Fibroblast of skin of back (primary cell): ENCODE data around the gene COPS8.

Experiments used
- DNase-seq: peaks from one replicate; pipeline ENCODE4 v3.0.0-alpha.2; 2013

COPS8 gene

DNA sequence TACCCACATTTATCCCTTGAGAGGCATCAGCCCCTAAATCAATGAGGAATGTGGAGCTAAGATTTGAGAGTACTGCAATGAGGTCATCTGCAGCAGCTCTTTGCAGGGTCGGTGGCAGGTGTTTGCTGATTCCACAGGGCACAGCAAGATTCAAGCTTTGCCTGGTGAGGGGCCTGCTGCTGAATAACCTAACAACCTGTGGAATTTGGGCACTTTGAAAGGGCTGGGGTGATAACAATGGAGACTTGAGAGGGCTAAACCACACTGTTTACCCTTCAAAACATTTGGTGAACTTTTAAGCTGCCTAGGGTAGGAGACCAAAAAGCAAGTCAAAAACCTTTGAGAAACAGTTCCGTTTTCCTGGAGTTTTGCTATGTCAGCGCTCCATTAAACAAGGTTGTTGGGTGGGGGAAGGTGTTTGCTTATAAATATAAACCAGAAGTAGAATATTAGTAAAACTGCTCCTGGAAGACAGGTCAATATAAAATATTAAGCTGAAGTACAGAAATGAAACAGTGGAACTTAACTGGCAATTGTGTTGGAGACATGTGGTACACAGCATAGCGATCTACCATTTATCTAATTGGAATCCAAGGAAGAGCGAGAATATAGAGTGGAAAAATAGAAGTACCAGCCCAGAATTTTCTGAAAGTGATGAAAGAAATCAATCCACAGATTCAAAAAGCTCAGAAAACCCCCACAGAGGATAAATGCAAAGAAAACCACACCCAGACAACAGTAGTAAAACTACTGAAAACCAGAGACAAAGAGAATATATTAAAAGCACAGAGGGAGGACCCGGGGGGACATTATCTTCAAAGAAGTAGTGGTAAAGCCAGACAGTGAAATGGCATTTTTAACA lies 15.7 kb downstream of the COPS8 start:
- no peak for DNase-seq

DNA sequence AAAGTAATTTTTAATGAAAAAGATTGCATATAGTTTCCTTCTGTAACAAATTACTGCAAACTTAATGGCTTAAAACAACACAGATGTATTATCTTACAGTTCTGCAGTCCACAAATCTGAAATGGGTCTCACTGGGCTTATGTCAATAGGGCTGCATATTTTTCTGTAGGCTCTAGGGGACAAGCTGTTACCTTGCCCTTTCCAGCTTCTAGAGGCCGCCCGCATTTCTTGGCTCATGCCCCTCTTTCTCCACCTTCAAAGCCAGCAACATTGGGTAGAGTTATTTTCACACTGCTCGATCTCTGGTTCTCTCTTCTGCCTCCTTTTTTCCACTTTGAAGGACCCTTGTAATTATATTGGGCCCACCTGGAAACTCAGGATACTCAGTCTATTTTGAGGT lies 16.7 kb downstream of the COPS8 start:
- no peak for DNase-seq

- DNase-seq, result no peak
Measured at GRCh38 chr2:237109421-237109934, 23.8 kb downstream of the COPS8 start.

DNA sequence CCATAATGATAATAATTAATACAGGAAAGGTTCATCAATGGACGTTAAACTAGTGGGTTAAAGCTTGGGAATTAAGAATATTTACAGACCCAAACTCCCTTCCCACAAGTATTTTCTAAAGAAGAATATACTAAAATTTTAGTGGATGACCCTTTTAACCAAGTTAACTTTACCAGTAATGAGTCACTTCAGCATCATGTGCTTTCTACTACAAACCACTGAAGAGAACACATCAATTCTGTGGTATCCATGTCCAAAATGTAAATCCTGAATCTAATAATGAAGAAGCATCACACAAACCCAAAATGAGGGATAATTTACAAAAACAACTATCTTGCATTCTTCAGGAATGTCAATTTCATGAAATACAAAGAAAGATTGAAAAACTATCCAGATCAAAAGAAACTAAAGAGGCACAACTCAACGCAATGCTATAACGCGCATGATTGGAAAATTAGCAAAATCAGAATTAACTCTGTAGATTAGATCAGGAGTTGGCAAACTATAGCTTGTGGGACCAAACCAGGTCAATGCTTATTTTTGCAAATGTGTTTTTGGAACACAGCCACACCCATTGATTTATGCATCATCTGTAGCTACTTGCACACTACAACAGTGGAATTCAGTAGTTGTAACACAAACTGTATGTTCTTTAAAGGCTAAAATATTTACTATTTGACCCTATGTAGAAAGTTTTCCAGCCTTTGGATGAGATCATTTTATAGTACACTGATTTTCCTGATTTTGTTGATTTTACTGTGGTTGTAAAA lies 27.5 kb downstream of the COPS8 start:
- no peak for DNase-seq

DNA sequence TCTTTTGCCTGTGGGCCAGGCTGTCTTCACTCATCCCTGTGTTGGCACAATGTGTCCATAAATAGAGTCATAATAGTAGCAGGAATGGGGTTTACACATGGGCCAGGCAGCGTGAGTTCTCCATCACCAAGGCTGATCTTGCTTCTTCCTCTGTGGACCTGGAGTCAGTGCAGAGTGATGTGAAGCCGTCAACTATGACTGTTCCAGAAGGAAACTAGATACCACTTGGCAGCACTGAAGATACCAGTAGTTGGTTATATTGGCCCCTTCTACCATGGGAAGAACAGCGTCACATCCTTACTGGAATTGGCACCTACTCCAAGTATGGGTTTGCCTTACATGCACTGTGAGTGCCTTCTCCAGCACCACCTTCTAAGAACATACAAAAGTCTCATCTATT lies 30.2 kb downstream of the COPS8 start:
- DNase-seq, result no peak

DNA sequence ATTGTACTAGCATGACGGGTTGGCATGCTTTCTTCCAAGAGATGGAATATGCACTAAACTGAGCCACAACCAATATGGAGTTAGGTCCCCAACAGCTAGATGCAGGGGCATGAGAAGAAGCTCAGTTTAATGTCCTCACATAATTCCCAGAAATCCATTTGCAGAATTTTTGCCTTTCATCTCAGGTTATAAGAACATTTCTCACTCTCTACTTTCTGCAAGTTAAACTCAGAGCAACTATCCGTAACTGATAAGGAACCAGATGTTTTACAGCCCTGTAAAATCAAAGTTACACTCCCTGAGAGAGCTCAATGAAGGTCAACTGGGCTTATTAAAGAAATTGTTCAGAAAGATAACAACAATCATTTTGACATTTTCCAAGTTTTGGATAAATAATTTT lies 30.7 kb downstream of the COPS8 start:
- DNase-seq, result no peak

DNA sequence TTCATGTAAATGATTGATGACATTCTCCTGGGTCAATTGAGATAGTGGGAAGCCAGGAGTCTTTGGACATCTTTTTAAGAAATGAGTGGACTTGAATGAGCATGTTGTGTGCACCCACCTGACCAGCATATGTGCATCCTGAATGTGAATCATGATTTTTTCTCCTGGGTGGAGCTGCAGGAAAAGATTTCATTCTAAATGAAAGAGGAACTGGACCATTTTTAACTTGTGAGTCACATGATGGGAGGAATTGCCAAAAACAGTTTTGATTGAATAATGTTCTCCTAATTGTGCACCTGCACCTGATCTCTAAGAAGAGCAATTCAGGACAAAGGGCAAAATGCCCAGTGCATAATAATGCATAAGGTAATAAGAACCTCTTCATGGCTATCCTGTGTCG lies 32.3 kb downstream of the COPS8 start:
- no peak for DNase-seq

GRCh38 chr2:237118561-237119155 lies 33.0 kb downstream of the COPS8 start:
- DNase-seq, result no peak

DNA sequence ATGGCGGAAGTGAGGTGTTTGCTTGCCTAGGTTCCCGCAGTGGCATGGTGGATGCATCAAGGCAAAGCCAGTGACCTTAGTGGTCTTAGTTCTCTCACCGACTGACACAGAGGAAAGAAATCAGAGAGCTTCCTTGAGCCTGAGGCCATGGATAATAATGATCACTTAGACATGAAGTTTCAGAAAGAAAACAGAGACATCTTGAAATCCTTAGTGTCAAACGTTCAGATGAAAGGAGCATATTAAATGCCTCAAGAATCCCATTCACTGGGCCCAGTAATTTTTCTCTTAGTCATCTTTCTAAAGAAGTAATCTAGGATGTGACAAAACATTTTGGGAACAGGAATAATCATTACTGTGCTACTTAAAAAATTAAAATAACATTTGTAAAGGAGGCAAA lies 35.2 kb downstream of the COPS8 start:
- DNase-seq, result peak; percentile 17

DNA sequence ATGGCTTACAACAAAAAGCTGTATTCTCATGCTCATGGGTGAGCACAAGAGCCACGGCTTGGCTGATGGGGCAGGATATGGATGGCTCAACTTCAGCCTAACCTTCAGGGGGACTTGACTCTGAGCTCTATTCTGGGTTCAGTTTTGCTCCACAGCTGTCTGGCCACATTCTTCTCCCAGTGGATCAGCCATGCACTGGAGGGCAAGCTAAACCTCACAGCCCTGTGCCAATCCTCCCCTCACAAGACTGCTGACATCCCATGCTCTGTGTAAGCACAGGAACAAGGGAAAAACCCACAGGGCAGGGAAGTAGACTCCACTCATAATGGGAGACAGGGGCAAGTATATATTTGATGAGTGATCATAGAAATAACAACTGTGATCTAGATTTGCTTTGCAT lies 35.6 kb downstream of the COPS8 start:
- DNase-seq, result no peak

DNA sequence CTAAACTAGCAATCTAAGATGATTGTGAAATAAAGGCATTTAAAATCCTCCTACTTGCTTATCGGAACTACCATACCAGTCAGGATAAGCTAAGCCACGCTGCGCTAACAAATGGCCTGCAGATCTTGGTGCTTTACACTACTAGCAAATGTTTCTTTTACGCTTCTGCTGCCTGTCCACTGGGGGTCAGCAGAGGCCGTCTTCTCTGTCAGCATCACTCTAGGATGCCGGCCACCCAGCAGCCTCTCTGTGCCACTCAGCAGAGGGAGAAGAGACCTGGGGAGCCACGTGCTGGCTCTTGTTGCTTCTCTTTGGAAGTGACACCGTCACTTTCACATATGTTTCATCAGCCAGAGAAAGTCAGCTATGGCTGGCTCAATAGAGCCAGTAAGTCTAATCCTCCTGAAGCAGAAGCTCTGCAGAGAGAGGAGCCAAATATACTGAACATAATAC lies 36.6 kb downstream of the COPS8 start:
- DNase-seq, result peak; percentile 84

GRCh38 chr2:237124820-237125219 lies 39.1 kb downstream of the COPS8 start:
- no peak for DNase-seq

DNA sequence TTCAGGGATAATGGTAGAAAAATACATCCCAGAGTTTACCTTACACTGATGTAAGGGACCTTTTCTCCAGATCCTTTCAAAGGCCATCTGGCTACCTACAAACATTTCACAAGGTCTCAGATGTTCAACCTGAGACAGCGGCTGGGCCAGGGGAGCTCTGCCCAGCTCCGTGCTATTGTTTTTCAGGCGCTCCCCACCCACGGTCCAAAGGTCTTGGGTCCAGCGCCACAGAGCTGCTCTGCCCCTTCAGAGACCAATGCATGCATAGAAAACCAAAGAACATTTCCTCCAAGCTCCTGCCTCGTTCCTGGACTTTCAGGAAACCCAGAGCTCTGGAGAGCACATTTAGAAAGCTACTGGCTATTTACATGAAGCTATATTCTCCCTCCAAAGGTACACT lies 40.3 kb downstream of the COPS8 start:
- no peak for DNase-seq

DNA sequence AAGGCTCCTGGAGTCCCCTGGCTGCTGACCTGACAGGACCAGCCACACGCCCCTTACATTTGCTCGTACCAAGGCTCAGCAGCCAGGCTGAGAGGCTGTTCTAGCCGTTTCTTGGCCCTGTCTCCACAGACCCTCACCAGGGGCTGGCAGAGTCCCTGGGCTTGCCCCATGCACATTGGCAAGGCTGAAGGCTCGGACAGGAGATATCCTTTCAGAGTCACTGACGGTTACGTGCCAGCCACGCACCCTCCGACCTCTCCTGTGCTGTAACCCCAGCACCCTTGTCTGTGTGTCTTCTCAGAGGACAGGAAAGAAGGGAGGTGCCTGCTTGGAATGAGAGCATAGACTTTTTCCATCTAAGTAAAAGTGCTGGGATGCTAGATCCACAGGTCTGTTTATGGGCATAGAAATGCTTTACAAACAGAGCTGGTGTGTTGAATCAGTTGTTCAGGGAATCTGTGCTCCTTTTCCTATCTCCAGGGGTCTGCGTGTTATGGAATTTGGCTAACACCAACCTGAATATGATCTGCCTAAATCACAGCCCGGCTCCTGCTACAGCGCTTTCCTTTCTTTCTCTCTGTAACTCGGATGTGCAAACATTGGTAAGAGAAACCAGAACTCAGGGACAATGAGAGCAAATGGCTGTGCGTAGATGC lies 41.0 kb downstream of the COPS8 start:
- no peak for DNase-seq

GRCh38 chr2:237128026-237128703 lies 42.5 kb downstream of the COPS8 start:
- peak; percentile 99 for DNase-seq

DNA sequence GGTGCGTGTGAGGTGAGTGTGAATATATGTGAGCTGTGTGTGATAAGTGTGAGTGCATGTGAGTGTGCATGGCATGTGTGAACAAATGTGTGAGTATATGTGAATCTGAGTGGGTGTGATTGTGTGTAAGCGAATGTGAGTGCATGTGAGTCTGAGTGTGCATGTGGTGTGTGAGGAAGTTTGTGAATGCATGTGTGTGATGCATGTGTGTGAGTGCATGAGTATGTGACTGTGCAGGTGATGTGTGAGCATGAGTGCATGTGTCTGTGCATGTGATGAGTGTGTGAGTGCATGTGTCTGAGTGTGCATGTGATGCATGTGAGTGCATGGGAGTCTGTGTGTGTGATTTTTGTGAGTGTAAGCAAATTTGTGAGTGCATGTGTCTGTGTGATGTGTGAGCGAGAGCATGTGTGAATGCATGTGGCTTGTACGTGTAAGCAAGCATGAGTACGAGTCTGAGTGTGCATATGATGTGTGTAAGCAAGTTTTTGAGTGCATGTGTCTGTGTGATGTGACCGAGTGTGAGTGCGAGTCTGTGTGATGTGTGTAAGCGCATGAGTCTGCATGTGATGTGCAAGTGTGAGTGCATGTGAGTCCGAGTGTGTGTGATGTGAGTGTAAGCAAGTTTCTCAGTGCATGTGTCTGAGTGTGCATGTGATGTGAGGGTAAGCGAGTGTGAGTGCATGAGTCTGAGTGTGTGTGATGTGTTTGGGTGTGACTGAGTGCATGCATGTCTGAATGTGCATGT lies 43.3 kb downstream of the COPS8 start:
- DNase-seq, result no peak

DNA sequence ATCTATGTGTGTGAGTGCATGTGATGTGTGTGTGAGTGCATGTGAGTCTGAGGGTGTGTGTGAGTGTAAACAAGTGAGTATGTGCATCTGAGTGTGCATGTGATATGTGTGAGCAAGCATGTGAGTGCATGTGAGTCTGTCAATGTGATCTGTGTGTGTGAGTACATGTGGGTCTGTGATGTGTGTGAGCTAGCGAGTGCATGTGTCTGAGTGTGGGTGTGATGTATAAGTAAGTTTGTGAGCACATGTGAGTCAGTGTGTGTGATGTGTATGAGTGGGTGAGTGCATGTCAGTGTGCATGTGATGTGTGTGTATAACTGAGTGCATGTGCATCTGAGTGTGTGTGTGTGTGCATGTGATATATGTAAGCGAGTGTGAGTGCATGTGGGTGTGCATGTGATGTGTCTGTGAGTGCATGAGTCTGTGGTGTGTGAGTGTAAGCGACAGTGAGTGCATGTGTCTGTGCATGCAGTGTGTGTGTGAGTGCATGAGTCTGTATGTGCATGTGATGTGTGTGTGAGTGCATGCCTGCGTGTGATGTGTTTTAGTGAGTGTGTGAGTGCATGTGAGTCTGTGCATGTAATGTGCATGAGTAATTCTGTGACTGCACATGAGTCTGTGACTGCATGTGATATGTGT lies 44.1 kb downstream of the COPS8 start:
- DNase-seq, result no peak

DNA sequence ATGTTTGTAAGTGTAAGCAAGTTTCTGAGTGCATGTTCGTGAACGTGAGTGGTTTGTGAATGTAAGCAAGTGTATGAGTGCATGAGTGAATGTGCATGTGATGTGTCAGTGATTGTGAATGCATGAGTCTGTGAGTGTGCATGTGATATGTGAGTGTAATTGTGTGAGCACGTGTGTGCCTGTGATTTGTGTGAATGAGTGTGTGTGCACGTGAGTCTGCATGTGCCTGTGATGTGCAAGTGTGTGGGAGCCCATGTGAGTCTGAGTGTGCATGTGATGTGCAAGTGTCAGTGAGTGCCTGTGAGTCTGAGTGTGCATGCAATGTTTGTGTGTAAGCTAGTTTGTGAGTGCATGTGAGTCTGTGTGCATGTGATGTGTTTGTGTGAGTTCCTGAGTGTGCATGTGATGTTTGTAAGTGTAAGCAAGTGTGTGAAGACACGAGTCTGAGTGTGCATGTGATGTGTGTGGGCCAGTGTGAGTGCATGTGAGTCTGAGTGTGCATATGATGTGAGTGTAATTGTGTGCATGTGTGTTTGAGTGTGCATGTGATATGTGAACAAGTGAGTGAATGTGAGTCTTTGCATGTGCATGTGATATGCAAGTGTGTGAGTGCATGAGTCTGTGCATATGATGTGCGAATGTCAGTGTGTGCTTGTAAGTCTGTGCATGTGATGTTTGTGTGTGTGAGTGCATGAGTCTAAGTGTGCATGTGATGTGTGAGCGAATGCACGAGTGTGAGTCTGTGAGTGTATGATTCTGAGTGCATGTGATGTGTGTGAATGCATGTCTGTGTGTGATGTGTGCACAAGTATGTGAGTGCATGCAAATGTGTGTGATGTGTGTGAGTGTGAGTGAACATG lies 45.1 kb downstream of the COPS8 start:
- no peak for DNase-seq

GRCh38 chr2:237131749-237132533 lies 46.3 kb downstream of the COPS8 start:
- no peak for DNase-seq
